ENCODE results near the gene OBSCN. TPM values are rescaled to one million over a fixed set of nuclear protein-coding genes. Genes with fewer than 3 reads are reported as not detected.

Gene OBSCN
- total RNA-seq, 1 donor from 2014 or later: 20.6 TPM

DNA sequence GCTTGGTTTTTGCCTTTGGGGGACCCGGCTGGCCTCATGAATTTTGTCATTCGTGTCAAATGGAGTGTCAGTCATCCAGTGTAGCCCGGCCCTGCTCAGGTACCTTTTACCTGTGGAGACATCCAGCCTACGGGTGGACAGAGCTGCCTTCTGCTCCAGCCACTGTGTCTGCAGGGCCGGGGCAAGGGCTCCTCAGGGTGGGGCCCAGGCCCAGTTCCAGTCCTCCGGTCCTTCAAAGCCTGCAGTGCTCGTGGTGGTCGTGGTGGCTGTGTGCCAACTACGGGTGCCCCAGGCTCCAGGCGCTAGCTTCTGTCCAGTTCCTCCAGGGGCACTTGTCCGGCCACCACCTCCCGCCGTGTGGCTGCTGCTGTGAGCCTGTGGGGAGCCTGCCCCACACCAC lies 144.0 kb downstream of the OBSCN start:
- TF ChIP-seq, protein P1, sequence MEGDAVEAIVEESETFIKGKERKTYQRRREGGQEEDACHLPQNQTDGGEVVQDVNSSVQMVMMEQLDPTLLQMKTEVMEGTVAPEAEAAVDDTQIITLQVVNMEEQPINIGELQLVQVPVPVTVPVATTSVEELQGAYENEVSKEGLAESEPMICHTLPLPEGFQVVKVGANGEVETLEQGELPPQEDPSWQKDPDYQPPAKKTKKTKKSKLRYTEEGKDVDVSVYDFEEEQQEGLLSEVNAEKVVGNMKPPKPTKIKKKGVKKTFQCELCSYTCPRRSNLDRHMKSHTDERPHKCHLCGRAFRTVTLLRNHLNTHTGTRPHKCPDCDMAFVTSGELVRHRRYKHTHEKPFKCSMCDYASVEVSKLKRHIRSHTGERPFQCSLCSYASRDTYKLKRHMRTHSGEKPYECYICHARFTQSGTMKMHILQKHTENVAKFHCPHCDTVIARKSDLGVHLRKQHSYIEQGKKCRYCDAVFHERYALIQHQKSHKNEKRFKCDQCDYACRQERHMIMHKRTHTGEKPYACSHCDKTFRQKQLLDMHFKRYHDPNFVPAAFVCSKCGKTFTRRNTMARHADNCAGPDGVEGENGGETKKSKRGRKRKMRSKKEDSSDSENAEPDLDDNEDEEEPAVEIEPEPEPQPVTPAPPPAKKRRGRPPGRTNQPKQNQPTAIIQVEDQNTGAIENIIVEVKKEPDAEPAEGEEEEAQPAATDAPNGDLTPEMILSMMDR (conservative IDR thresholded peaks at IDR 0.05; ENCODE audit: low read depth, low read length): no peak
- no peak overlapping the region for H3K4me3 ChIP-seq (ENCODE audit: low read depth, low read length)
- no peak for DNase-seq (ENCODE audit: low read depth)

DNA sequence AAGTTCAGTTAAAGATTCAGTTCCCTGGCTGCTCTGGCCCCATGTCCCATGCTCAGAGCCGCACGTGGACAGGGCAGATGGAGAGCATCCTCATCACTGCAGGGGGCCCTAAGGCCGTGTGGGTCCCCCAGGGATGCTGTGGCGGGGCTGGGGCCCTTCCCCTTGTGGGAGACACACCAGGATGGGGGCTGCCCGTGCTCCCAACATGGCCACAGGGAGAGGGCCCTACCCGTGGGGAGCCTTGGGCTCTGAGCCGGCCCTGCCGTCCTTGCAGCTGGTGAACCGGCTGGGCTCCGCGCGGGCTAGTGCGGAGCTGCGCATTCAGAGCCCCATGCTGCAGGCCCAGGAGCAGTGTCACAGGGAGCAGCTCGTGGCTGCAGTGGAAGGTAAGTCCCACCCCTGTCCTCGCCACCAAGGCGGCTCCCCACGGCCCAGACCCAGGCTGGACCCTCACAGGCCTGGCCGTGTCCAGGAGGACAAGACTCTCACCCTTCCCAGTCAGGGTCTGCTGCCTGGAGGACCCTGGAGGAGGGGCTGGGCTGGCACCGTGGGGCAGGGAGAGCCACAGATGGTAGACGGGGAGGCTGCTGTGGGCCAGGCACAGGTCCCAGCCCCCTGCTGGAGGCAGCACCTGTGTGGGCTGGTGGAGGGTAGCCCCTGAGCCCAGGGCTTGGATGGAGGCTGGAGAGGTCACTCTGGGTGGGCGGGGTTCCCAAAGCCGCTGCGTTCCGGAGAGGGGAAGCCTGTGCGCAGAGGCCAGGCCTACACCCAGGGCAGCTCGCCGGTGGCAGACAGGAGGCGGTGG lies 145.0 kb downstream of the OBSCN start:
- TF ChIP-seq, protein P1 (conservative IDR thresholded peaks at IDR 0.05; ENCODE audit: low read depth, low read length): no peak
- DNase-seq (ENCODE audit: low read depth): no peak

DNA sequence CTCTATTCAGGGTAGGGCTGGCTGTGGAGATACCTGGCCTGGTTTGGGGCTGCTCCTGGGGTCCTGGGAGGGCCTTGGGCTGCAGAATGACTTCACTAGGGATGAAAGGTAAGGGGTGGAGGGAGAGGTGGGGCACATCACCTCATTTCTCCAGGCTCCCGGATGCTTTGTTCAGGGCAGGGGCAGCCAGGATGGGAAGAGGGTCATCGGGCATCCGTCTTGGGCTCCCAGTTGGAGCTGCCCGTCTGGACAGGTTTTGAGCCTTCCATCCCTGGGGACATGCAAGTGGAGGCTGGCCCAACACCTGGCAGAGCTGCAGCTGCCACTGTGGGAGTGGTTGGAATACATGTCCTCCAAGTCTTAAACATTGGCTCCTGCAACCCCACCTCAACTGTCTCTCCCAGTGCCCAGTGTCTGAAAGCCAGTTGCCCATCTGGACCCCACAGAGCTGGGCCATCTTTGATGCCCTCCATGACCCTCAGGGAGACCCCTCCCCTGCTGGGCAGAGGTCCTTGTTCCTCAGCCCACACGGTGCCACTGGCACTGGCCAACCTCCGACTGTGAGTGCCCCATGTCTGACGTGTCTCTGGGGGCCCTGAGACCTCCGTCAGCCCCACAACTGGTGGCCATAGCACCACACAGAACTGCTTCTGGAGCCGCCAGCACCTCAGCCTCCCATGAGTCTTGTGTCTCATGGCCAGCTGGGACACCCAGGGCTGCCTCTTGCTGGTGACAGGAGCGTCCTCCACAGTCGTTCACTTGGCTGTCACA lies 145.9 kb downstream of the OBSCN start:
- no peak overlapping the region for H3K4me3 ChIP-seq (ENCODE audit: low read depth, low read length)
- TF ChIP-seq, protein P1 (conservative IDR thresholded peaks at IDR 0.05; ENCODE audit: low read depth, low read length): no peak
- DNase-seq (ENCODE audit: low read depth): no peak

More for the DNA sequence above, 145.0 kb downstream of the OBSCN start:
- no peak overlapping the region for H3K4me3 ChIP-seq (ENCODE audit: low read depth, low read length)

DNA sequence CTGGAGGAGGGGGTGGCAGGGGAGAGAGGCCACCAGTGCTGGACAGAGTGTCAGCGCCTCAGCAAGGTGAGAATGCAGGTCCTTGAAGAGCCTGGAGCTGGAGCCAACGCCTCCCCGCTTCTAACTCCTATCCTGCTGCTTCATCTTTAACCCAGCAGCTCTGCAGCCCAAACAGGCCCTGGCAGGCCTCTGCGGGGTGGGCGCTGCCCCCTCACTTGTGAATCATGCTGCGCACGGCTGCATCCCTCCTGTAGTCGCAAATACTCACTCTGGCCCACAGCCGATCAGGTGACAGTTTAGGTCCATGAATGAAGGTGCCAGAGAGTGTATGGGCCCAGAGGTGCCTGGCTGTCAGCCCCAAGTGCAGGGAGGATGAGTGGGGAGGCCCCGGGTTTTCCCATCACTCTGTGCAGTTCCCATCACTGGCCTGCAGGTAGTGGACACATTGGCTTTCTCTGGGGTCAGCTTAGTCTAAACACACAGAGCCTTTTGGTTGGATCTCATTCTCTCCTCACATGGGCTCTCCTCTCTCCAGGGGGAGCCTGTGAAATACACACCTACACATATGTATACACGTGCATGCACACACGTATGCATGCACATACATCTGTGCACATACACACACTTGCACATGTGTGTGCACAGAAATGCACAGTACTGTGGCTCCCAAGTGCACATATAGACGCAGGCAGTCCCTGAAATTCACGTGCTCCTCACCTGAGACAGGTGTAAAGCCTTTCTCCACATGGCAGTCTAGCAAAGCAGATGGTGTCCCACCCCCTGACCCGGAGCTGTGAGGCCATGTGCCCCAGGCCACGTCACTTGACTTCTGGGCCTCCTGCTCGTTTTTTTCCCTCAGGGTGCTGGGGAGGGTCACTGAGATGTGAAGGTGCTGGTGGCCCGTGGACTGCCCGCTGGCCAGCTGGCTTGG lies 146.8 kb downstream of the OBSCN start:
- DNase-seq (ENCODE audit: low read depth): no peak
- no peak overlapping the region for H3K4me3 ChIP-seq (ENCODE audit: low read depth, low read length)
- TF ChIP-seq, protein P1 (conservative IDR thresholded peaks at IDR 0.05; ENCODE audit: low read depth, low read length): no peak

DNA sequence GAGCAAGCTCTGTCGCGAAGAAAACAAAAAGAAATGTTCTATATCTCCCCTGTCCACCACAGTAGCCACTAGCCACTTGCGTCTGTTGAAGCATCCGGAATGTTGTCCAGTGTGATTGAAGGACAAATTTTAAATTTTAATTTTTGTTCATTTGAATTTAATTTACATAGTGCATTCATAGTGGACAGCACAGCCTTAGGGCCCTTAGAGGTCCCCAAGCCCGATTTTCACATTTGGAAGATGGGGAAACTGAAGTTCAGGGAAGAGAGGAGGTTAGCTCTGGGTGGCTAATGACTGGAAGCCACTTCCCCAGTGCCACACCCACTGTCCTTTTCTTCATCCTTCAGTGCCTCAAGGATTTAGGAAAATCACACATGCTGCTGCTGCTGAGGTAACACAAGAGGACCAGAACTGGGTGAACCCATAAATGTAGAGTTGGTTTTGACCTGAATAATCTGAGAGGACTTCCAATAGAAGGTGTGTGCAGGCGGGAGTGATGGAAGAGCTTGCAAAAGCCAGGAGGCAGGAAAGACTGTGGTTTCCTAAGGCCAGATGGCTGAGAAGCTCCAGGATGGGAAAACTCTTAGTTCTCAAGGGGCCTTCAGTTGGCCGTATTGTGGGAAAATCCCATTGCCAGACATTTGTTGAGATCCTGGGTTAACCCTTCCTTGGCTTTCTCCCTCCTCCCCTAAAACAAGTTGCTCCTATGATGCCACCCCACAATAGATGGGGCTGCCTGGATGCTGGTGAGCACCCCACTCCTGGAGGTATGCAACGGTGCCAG lies 149.2 kb downstream of the OBSCN start:
- no peak for DNase-seq (ENCODE audit: low read depth)
- TF ChIP-seq, protein P1 (conservative IDR thresholded peaks at IDR 0.05; ENCODE audit: low read depth, low read length): no peak

More for the DNA sequence above, 149.2 kb downstream of the OBSCN start:
- H3K4me3 ChIP-seq (ENCODE audit: low read depth, low read length): no peak overlapping the region

All from epithelial cell of proximal tubule (primary cell).